ENCODE results near the gene DNAJC8. TPM values are rescaled to one million over a fixed set of nuclear protein-coding genes. Genes with fewer than 3 reads are reported as not detected.

The DNAJC8 gene
- total RNA-seq, 4 donors from 2014 or later: 68.4 to 90.3 (median 80.5) TPM

DNA sequence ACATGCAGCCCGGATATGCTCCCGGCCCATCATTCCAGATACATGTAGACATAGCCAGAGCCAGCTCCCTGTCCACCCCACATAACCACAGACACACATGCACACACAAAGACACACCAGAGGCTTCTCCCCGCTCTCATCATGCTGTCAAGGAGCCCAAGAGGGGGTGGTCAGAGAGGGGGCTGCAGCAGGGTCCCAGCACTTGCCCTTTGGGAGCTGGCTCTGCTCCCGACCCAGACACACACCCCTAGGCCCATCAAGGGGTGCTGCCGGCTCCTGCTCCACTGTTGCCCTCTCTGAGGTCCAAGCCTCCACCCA lies 58.9 kb downstream of the DNAJC8 start:
- Histone ChIP-seq H3K27me3 (peaks cover 9% of the 10 kb centered on the region), H3K27ac (peak overlapping the region in 3 of 4 donors; percentile 27 to 66 (median 51)), H3K36me3 (no peaks in the 10 kb centered on the region), H3K9me3 (no peaks in the 10 kb centered on the region), H3K4me3 (peak overlapping the region in 1 of 2 donors; percentile 10), H3K4me1 (no peaks in the 10 kb centered on the region)
- TF ChIP-seq EP300 (IDR thresholded peaks at IDR 0.05) (no peak), POLR2AphosphoS5 (IDR thresholded peaks at IDR 0.05) (no peak), CTCF (IDR thresholded peaks at IDR 0.05) (no peak), POLR2A (IDR thresholded peaks at IDR 0.05) (no peak)
- 80% methylated on average over 1 of the region's 5 CpGs; no CpG with 5 or more reads in 1 of the 2 donors for WGBS, 2 donors (ENCODE audit: low coverage in 1 of 2)
- no peak for ATAC-seq

- H3K4me1 ChIP-seq: no peaks in the 10 kb centered on the region
- TF ChIP-seq POLR2A (IDR thresholded peaks at IDR 0.05) (no peak), CTCF (IDR thresholded peaks at IDR 0.05) (no peak), POLR2AphosphoS5 (IDR thresholded peaks at IDR 0.05) (no peak)
- 65 to 67% methylated on average over 6 to 9 of the region's 11 CpGs for WGBS, 2 donors (ENCODE audit: low coverage in 1 of 2)
- H3K9me3 ChIP-seq: no peaks in the 10 kb centered on the region
- ATAC-seq: no peak
- H3K27me3 ChIP-seq: peaks cover 4% of the 10 kb centered on the region
- H3K4me3 ChIP-seq: peak overlapping the region in 1 of 2 donors; percentile 10
- no peaks in the 10 kb centered on the region for H3K36me3 ChIP-seq
- peak overlapping the region in 3 of 4 donors; percentile 27 to 66 (median 51) for H3K27ac ChIP-seq
Measured at GRCh38 chr1:28173151-28173979, 59.5 kb downstream of the DNAJC8 start.

DNA sequence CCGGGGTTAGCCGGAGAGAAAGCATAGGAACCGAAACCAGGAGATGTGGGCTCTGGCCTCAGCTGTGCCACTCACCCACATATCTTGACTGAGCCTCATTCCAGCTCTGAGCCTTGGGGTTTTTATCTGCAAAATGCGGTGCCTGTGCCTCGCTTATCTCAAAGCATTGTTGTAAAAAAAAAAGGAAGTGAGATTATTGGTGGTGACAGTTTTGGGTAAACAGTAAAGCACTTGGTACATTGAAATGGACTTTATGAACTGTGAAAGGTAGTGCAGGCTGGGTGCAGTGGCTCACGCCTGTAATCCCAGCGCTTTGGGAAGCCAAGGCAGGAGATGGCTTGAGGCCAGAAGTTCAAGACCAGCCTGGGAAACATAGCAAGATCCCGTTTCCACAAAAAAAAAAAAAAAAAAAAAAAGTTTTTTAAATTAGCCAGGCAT lies 60.1 kb downstream of the DNAJC8 start:
- 23 to 69% methylated on average over 3 to 8 of the region's 8 CpGs for WGBS, 2 donors (ENCODE audit: low coverage in 1 of 2)
- H3K9me3 ChIP-seq: no peaks in the 10 kb centered on the region
- H3K36me3 ChIP-seq: no peaks in the 10 kb centered on the region
- H3K4me1 ChIP-seq: no peaks in the 10 kb centered on the region
- H3K27ac ChIP-seq: no peak overlapping the region
- peaks cover 1% of the 10 kb centered on the region for H3K27me3 ChIP-seq
- TF ChIP-seq POLR2A (IDR thresholded peaks at IDR 0.05): no peak
- TF ChIP-seq EP300 (IDR thresholded peaks at IDR 0.05): no peak
- no peak for TF ChIP-seq CTCF (IDR thresholded peaks at IDR 0.05)
- TF ChIP-seq POLR2AphosphoS5 (IDR thresholded peaks at IDR 0.05): no peak
- no peak for ATAC-seq
- no peak overlapping the region for H3K4me3 ChIP-seq

GRCh38 chr1:28171246-28171645 lies 61.6 kb downstream of the DNAJC8 start:
- Histone ChIP-seq H3K27ac (no peak overlapping the region), H3K27me3 (no peaks in the 10 kb centered on the region), H3K36me3 (no peaks in the 10 kb centered on the region), H3K4me3 (no peak overlapping the region), H3K4me1 (no peaks in the 10 kb centered on the region), H3K9me3 (no peaks in the 10 kb centered on the region)
- 84 to 100% methylated on average over 6 to 7 of the region's 7 CpGs for WGBS, 2 donors (ENCODE audit: low coverage in 1 of 2)
- ATAC-seq: no peak
- TF ChIP-seq EP300 (IDR thresholded peaks at IDR 0.05) (no peak), POLR2A (IDR thresholded peaks at IDR 0.05) (no peak), CTCF (IDR thresholded peaks at IDR 0.05) (no peak), POLR2AphosphoS5 (IDR thresholded peaks at IDR 0.05) (no peak)

GRCh38 chr1:28170001-28170596 lies 62.7 kb downstream of the DNAJC8 start:
- Histone ChIP-seq H3K27me3 (no peaks in the 10 kb centered on the region), H3K4me3 (no peak overlapping the region), H3K36me3 (no peaks in the 10 kb centered on the region), H3K9me3 (no peaks in the 10 kb centered on the region), H3K27ac (no peak overlapping the region), H3K4me1 (no peaks in the 10 kb centered on the region)
- ATAC-seq: no peak
- TF ChIP-seq EP300 (IDR thresholded peaks at IDR 0.05) (no peak), POLR2AphosphoS5 (IDR thresholded peaks at IDR 0.05) (no peak), POLR2A (IDR thresholded peaks at IDR 0.05) (no peak), CTCF (IDR thresholded peaks at IDR 0.05) (no peak)
- WGBS, 2 donors (ENCODE audit: low coverage in 1 of 2): 100% methylated on average over 1 to 2 of the region's 2 CpGs
